NOMO-1 treated with dmso at 0.1 percent for 144 hours (cell line): ENCODE measurements around the gene ZBTB43.
A peak's percentile ranks its signal among the peaks of the same experiment; 100 is the strongest.
"Not testable (repeated sequence)": the region's sequence is repeated elsewhere in the genome, so short reads cannot be mapped to it uniquely, and the experiment has no call there.

ENCODE experiments used
- DNase-seq: peaks from one replicate; lab custom pipeline; 2025; ENCODE audit not compliant: unreplicated experiment; lab: John Stamatoyannopoulos, UW

Gene ZBTB43

DNA sequence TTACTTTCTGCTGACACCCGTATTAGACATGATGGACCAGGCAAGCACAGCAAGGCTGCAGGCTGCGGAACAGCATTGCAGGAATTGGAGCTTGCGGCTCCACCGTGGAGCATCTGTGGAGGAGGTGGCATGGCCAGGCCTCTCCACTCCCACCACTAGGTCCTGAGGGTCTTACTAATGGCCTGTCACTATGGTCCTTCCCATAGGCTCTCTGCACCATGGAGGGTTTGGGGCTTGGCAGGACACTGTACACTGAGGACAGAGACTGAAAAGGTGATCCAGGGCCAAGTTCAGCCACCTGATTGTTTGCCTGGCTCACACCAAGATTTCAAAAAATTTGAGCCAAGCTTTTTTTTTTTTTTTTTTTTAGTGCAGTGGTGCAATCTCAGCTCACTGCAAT is 14.3 kb upstream of the ZBTB43 start:
- DNase-seq = no peak

- no peak for DNase-seq
These were observed 13.2 kb upstream of the ZBTB43 start for GRCh38 chr9:126791406-126792230.

DNA sequence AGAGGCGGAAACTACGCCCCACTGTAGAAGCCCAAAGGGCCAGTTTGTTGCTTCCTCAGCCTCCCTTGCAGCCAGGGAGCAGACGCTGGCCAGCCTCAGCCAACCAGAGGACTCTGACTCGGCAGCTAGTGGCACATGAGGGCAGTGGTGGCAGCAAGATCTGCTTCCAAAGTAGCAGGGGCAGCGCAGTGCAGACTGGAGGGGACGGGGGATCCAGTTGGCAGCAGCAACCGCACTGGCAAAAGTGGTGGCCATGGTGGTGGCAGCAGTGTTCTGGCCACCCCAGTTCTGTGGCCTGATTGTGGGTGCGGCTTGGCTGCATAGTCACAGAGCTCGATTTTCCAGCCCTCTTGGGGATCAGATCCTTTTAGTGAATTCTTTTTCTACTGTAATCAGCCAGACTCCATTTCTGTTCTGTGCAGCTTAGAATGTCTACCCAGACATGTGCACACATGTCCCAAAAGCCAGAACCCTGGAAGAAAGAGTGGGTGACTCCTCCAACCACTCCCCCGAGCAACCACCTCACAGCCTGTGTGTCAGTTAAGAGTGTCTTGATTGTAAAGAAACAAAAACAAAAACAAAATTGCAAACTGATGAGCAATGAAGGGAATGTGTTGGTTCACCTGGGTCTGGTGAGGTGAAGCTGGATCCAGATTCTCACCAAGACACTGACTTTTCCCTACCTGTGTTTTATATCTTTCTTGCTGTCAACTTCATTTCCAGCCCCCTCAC is 11.0 kb upstream of the ZBTB43 start:
- DNase-seq = no peak

GRCh38 chr9:126794441-126794840 is 10.4 kb upstream of the ZBTB43 start:
- DNase-seq = no peak

GRCh38 chr9:126796758-126797157 is 8.1 kb upstream of the ZBTB43 start:
- DNase-seq = no peak

- no peak for DNase-seq
These were observed 6.9 kb upstream of the ZBTB43 start for GRCh38 chr9:126797903-126798302.

DNA sequence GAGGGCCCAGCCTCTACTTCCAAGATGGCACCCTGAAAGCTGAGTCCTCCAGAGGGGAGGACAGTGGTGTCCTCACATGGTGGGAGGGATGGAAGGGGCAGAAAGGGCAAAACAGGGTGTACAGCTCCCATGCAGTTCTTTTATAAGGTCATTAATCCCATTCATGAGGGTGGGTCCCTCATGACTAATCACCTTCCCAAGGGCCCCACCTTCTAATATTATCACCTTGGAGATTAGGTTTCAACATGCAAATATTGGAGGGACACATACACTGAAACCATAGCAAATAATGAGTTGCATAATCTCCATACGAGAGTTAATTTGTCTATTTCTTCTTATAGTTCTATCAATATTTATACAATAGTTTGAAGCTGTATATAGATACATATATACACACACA is 5.8 kb upstream of the ZBTB43 start:
- no peak for DNase-seq

DNA sequence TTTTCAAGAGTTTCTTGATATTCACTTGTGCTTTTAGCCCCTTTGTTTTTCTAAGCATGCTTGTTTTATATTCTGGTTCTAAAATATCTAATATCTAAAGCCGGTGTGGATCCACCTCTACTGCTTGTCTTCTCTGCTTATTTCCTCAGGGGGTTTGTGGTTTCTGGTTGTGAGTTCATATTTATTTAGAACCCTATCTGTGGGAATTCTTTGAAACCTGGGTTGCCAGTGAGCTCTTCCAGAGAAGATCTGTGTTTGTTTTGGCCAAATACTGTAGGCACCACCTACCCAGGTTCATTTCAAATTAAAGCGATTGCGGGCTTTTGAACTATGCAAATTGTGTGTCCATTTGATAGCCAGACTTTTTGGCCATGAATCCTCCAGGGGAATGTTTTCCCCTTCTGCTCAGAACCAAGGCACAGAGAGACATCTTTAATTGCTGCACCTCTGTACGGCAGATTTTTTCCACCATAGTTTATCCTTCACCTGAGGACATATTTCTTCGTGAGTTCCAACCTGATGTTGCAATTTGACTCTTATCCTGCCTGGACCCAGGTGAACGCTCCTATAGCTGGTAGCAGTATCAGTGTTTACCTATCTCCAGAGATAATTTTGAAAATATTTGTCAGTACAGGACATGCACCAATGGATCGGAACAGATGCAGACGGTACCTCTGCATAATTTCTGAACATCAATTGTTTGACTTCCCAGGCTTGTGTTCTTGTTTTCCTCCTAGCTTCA is 2.4 kb upstream of the ZBTB43 start:
- DNase-seq = no peak

DNA sequence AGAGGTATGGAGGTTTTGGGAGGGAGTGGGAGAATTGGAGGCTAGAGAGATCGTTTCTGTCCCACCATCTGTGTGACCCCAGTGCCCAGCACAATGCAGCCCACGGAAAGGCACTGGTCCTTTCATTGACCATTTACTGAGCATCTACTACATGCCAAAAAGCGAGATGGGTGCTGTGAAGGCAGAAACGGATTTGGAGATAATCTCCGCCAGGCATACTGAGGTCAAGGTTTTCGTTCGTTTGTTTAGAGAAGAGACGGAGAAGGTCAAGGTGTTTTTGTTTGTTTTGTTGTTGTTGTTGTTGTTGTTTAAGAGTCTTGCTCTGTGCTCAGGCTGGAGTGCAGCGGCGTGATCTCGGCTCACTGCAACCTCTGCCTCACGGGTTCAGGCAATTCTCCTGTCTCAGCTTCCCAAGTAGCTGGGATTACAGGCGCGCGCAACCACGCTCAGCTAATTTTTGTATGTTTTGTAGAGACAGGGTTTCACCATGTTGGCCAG is 593 bp upstream of the ZBTB43 start:
- DNase-seq = no peak

DNA sequence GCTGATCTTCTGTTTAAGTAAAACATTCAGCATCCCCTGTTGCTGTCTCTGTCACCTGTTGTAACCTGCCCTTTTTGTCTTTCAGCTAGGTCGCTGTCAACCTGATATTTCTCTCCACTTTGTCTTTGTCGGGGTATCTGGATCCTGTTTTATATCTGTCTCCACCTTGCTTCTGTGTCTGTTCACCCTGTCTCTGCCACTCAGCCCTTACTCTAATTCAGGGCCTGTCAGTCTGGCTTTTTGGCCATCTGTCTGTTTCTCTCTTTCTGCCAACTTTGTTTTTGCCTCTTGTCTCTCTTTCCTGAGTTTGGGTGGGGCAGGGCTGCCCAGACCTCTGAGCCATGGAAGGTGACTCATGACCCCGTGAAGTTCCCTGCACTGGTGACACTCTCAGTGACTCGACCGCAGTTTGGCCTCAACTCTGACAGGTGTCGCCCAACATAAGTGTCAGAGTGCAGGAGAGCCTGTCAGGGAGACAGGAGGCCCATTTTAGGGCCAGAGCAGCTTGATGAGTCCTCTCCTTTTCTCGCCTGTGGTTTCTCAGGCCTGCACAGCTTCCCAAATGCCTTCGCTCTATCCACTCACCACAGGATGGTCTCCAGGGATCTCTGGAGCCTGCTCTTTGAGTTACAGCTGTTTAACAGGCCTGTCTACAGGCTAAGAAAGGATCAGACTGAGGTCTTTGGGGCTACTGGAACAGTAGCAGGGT is 868 bp downstream of the ZBTB43 start:
- peak; percentile 76 for DNase-seq

DNA sequence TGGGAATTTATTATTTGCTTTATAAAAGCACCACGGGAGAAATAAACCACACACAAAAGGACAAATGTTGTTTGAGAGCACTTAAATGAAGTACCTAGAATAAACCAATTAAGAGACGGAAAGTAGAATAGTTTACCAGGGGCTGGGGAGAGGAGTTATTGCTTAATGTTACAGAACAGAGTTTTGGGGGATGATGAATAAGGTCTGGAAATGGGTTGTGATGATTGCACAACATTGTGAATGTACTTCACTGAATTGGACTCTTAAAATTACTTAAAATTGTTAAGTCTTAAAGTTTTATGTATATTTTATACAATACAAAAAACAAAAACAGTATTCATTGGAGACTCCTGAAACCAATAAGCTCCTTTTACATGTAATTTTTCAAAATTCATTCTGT is 1.5 kb downstream of the ZBTB43 start:
- peak; percentile 22 for DNase-seq

DNA sequence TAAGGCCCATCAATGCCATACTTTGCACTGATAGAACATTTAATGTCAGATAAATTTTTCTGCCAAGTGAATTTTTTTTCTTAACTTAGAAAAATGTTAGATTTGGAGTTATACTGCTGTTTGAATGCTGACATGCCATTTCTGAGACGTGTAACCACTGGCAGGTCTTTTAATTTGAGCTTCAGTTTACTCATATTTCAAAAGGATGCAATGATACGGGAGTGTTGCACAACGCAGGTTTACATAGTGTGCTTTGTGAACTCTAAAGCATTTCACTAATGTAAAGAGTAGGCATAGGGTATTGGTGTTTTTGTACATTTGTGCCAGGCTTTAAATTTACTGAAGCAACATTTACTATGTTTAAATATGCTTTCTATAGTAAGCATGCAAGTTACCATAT is 4.2 kb downstream of the ZBTB43 start:
- DNase-seq = no peak

DNA sequence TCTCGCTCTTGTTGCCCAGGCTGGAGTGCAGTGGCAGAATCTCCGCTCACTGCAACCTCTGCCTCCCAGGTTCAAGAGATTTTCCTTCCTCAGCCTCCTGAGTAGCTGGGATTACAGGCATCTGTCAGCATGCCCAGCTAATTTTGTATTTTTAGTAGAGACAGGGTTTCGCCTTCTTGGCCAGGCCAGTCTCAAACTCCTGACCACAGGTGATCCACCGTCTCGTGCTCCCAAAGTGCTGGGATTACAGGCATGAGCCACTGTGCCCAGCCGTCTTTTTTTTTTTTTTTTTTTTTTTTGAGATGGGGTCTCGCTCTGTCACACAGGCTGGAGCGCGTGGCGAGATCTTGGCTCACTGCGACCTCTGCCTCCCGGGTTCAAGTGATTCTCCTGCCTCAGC is 5.4 kb downstream of the ZBTB43 start:
- not testable (repeated sequence) for DNase-seq

- DNase-seq = no peak
These were observed 8.2 kb downstream of the ZBTB43 start for GRCh38 chr9:126813072-126813471.

GRCh38 chr9:126814091-126814490 is 9.3 kb downstream of the ZBTB43 start:
- DNase-seq = no peak

GRCh38 chr9:126817615-126818014 is 12.8 kb downstream of the ZBTB43 start:
- not testable (repeated sequence) for DNase-seq

- DNase-seq = no peak
These were observed 13.6 kb downstream of the ZBTB43 start for GRCh38 chr9:126818482-126818881.

- DNase-seq = no peak
These were observed 14.6 kb downstream of the ZBTB43 start for GRCh38 chr9:126819482-126819881.

GRCh38 chr9:126822278-126822677 is 17.4 kb downstream of the ZBTB43 start:
- no peak for DNase-seq

DNA sequence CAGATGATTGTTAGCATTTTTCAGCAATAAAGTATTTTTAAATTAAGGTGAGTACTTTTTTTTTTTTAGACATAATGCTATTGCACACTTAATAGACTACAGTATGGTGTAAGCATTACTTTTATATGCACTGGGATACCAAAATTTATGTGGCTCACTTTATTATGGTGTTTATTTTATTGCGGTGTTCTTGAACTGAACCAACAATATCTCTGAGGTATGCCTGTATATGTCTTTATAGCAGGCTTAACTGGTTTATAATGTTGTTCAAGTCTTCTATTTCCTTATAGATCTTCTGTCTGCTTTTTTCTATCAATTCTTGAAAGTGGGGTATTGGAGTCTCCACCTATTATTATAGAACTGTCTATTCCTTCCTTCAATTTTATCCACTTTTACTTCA is 18.0 kb downstream of the ZBTB43 start:
- no peak for DNase-seq

GRCh38 chr9:126824052-126824451 is 19.2 kb downstream of the ZBTB43 start:
- not testable (repeated sequence) for DNase-seq
